HG03064 (cell line): Measurements from ENCODE around the gene GTF3C2.
"Not testable (repeated sequence)": the region's sequence is repeated elsewhere in the genome, so short reads cannot be mapped to it uniquely, and the experiment has no call there.

Experiments used
- ATAC-seq: cut with Tn5 transposase; IDR thresholded peaks from one replicate; pipeline ENCODE4 v1.9.1; 2021; ENCODE audit warnings: low read depth; ENCODE audit not compliant: unreplicated experiment

Gene GTF3C2

GRCh38 chr2:27323596-27324285 lies 32.8 kb downstream of the GTF3C2 start:
- no peak for ATAC-seq

GRCh38 chr2:27322766-27323595 lies 33.6 kb downstream of the GTF3C2 start, which contains the start of gene MPV17:
MPV17 (minus strand) TSS chr2:27323097; CDS start chr2:27322517, 580 bp downstream.
- ATAC-seq: peak; percentile 74

- no peak for ATAC-seq
These were observed 34.2 kb downstream of the GTF3C2 start for GRCh38 chr2:27322301-27322765.

GRCh38 chr2:27320958-27321543 lies 35.5 kb downstream of the GTF3C2 start:
- ATAC-seq: no peak

GRCh38 chr2:27319839-27320238 lies 36.7 kb downstream of the GTF3C2 start:
- not testable (repeated sequence) for ATAC-seq

GRCh38 chr2:27316655-27317412 lies 39.7 kb downstream of the GTF3C2 start:
- ATAC-seq: no peak

DNA sequence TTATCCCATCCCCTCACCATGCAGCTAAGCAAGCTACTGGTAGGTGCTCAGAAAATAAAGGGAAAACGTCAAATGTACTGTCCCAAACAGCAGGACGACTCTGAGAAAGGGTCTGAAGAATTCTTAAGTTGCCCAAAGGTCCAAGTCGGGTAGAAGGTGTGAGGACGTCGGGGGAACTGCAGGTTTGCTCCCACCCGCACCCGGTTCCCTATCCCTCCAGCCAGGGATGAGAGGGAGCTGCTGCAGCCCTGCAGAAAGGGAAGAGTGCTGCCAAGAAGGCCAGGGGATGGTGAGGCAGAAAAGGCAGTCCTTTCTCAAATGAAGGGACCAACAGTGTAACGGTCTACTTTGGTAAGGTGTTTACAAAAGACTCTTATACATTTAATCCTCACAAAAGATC lies 41.4 kb downstream of the GTF3C2 start:
- ATAC-seq: no peak

DNA sequence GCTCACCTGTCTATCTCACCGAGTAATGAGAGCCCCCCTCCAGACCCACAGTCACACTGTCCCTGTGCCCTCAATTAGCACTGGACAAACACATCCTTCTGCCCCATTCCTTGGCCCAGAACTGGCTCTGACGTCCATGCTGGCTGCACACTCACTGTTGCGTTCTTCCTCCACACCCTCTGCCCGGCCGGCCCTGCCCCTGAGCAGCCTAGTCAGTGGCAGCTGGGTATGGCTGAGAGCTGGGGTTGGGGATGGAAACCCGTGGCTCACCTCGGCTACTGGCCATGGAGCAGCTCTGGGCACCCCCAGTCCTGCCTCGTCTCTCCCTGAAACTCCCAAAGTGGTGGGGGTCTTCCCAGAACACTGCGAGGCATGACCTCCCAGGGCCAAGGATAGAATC lies 41.9 kb downstream of the GTF3C2 start:
- ATAC-seq: no peak

GRCh38 chr2:27313882-27314645 lies 42.5 kb downstream of the GTF3C2 start:
- no peak for ATAC-seq

DNA sequence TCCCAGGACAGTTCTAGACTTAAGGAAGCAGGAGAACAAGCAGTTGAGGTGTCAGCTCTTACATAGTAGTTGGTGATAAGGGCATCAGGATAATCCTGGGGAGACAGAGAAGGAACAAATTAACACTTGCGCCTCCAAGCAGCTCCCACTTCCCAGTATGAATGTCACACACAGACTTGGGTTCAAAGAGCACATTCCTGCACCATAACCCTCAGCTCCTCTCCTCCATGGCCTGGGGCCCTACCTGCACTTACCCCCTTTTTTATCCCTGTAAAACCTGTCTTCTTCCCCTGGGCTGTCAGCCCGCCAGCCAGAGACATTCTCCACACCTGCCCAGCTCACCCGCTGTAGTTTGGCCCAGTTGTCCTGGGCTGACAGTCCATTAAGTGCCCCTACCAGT lies 44.4 kb downstream of the GTF3C2 start:
- no peak for ATAC-seq

- ATAC-seq: no peak
These were observed 46.9 kb downstream of the GTF3C2 start for GRCh38 chr2:27309651-27310050.

- no peak for ATAC-seq
These were observed 48.1 kb downstream of the GTF3C2 start, which contains the start of gene UCN for GRCh38 chr2:27308359-27308881. UCN (minus strand) TSS chr2:27308445; CDS start chr2:27307895, 550 bp downstream.

DNA sequence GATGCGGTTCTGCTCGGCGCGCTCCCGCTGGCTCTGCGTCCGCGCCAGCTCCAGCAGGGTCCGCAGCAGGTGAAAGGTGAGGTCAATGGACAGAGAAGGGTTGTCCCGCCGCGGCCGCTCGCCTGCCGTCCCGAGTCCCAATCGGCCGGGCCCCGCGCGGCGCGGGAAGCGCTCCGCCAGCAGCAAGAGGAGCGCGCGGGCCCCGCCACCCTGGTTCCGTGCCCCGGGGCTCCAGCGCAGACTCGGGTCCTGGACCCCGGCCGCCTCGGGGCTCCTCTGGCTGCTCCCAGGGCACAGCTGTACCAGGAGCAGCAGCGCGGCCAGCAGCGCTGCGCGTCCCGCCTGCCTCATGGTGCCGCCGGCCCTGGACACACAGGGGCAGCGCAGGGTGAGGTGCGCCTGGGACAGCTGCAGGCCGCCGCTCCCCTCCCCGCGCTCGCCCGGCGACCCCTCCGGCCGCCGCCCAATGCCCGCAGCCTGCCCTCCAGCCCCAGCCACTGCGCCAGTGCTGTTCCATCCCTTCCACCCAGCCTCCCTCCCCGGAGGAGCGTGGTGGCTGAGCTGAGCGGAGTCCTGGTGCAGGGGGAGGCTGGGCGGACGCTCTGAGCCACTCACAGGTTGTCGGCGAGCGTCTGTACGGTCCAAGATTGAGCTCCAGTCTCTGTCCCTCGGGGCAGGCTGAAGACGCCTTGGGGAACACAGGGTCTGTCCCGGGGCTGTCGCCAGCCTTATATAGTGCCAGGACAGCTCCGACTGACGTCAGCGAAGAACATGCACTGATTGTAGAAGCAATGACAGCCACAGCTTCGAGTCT lies 48.8 kb downstream of the GTF3C2 start:
- ATAC-seq: no peak

- no peak for ATAC-seq
These were observed 49.3 kb downstream of the GTF3C2 start for GRCh38 chr2:27307287-27307544.

DNA sequence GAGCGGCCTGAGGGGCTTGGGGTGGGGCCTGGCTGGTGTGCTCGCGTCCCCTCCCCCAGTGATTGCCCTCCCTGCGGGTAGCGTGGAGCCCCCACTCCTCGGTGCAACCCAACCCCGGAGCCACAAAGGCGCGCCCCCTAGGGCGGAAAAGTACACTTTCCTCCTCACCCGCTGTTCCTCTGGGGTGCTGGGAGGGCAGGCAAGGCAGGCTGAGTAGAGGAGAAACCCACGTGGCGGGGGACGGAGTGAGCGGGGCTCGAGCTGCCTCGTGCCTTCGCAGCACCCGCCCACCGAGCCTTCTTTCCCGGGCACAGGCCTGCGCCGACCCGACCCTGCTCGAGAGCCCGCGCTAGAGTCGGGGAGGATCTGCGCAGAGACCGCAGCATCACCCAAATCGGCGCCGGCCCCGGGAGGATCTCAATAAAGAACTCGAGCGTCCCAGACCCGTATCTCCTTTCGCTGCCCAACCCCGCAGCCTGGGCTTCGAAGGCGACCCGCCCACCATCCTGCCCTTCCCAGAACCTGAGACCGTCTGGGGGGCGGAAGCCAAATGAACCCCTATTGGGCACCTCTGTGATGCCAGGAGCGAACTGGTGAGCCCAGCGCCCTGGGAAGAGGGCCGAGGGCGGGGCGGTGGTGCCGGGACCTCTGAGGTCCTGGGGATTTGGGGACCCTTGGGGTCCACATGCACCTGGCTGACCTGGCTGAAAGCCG lies 49.8 kb downstream of the GTF3C2 start:
- no peak for ATAC-seq

DNA sequence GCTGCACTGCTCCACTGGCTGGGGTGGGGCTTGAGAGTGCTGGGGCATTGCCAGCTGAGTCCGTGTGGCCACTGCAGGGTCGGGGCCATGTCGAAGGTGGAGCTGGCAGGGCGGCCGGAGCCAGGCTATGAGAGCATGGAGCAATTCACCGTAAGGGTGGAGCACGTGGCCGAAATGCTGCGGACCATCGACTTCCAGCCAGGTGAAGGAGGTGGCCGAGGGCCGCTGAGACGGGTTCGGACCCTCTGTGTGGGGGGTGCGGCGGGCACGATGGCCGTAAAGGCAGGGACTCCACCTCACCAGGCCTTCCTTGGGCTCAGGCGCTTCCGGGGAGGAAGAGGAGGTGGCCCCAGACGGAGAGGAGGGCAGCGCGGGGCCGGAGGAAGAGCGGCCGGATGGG lies 50.4 kb downstream of the GTF3C2 start:
- ATAC-seq: no peak

GRCh38 chr2:27305516-27305915 lies 51.0 kb downstream of the GTF3C2 start:
- no peak for ATAC-seq

GRCh38 chr2:27304488-27305240 lies 51.9 kb downstream of the GTF3C2 start:
- ATAC-seq: no peak
